GM12891 (cell line): ENCODE results near the gene SWSAP1.

Experiments used
- DNase-seq: peaks from one replicate; pipeline ENCODE4 v3.0.0; 2011; ENCODE audit warnings: low spot score; ENCODE audit not compliant: insufficient read length
- FAIRE-seq: peaks from 2 replicates; lab custom pipeline; 2011; peaks lifted over from hg19 to GRCh38; lab: Jason Lieb, UNC
- PAX5 ChIP-seq: IDR thresholded peaks from 2 replicates; pipeline ENCODE4 v1.6.1; 2011; ENCODE audit warnings: low read length, moderate library complexity, mild to moderate bottlenecking; ENCODE audit not compliant: insufficient read depth, severe bottlenecking
- POLR2A ChIP-seq: IDR thresholded peaks from 2 replicates; pipeline ENCODE4 v1.6.1; 2011; ENCODE audit warnings: low read depth, low read length, control low read depth
- POLR2AphosphoS5 ChIP-seq: IDR thresholded peaks from 2 replicates; pipeline ENCODE4 v1.6.1; 2011; ENCODE audit warnings: low read depth, low read length, control low read depth
- POU2F2 ChIP-seq: IDR thresholded peaks from 2 replicates; pipeline ENCODE4 v1.6.1; 2011; ENCODE audit warnings: low read depth, mild to moderate bottlenecking, control low read depth, low read length, moderate library complexity
- SPI1 ChIP-seq: IDR thresholded peaks from 2 replicates; pipeline ENCODE4 v1.6.1; 2011; ENCODE audit warnings: low read depth, low read length, control low read depth
- TAF1 ChIP-seq: IDR thresholded peaks from 2 replicates; pipeline ENCODE4 v1.6.1; 2011; ENCODE audit warnings: low read depth, low read length, control low read depth

The SWSAP1 gene

DNA sequence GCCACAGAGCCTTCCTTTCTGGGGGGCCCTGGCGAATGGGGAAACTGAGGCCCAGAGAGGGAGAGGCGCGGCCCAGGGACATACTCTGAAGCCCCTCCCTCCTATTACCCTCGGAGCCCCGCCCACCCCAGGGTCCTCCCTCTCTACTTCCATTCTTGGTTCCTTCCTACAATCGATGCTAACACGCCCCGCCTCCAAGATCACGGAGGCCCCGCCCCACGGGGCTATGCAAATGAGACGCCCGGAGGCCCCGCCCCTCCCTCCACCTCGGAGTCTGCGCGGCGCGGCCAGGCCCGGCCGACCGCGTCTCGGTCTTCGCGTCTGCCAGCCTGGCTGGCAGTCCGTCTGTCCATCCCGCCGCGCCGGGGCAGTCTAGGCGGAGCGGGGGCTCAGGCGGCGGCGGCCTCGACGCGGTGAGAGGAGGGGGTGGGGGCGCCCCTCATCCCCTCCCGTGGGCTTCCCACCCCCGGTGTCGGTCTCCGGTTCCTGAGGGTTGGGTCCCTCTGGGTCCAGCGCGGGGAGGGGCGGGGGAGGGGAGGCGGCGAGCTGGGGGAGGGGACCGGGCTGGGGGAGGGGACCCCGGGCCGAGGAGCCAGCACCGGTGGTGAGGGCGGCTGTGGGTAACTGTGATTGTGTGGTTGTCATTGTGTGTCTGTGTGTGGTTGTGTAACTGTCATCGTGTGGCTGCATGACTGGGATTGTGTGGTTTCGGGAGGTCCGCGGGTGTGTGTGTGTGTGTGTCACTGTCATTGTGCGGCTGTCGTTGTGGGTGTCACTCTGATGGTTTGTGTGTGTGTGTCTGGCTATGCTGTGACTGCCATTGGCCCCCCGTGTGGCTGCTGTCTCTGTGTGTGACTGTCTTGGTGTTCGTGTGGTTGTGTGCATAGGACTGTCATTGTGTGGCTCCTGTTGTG, 19.0 kb upstream of the SWSAP1 start, which contains the start of gene PLPPR2:
TSS of gene PLPPR2 (plus strand) at position 273 of the 914 bp plus-strand sequence. CDS start 2,242 bp downstream, outside the sequence.
- TF ChIP-seq SPI1 = no peak
- TF ChIP-seq POU2F2 = peak; percentile 49; the same call in 1 of the 2 replicates
- TF ChIP-seq POLR2AphosphoS5 = no peak
- TF ChIP-seq POLR2A = no peak
- peak; percentile 86 for FAIRE-seq

GRCh38 chr19:11356074-11356397, 18.4 kb upstream of the SWSAP1 start:
- no peak for FAIRE-seq
- TF ChIP-seq PAX5 (no peak), POLR2AphosphoS5 (no peak), SPI1 (no peak), POU2F2 (no peak), TAF1 (no peak), POLR2A (no peak)
- no peak for DNase-seq

More for the DNA sequence above, 19.0 kb upstream of the SWSAP1 start, which contains the start of gene PLPPR2:
- peak; percentile 66 for DNase-seq

DNA sequence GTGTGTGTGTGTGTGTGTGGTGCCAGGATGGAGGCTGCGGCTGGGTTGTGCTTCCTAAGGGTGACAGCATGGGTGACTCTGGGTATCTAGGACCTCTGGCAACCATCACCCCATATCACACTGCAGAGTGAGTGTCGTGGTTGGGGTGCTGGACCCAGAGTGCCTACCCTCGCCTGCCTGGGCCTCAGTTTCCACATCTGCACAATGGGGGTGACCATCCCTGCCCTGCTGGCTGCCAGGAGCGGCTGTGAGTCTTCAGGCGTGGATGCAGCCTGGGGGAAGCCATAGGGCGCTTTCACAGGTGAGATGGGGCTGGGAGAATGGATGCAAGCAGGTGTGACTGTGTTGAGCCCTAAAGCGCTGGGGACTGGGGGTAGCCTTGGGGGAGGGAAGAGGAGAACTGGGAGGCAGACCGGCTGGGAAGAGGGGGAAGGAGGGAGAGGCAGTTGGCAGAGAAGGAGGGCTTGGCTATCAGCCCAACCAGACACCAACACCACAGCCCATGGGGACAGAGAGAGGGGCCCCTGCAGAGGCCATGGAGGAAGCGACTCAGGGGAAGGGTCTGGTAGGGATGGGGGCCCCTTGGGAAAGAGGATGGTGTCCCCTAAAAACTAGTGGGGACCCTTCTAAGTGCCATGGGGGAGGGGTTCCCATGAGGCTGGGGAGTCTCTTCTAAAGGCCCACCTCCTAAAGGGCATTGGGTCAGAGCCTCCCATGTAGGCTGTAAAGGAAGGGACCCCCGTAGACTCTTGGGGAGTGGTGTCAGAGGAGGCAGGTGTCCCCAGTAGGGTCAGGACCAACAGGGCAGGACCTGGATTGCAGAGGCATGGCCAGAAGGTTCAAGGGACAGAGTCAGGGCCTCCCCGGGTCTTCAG, 17.6 kb upstream of the SWSAP1 start:
- FAIRE-seq (no peak), DNase-seq (no peak)
- TF ChIP-seq POLR2AphosphoS5 (no peak), POU2F2 (no peak), SPI1 (no peak)

- TF ChIP-seq POLR2A = no peak
- TF ChIP-seq SPI1 = no peak
- FAIRE-seq (no peak), DNase-seq (no peak)
These were observed 15.0 kb upstream of the SWSAP1 start for GRCh38 chr19:11359421-11359820.

DNA sequence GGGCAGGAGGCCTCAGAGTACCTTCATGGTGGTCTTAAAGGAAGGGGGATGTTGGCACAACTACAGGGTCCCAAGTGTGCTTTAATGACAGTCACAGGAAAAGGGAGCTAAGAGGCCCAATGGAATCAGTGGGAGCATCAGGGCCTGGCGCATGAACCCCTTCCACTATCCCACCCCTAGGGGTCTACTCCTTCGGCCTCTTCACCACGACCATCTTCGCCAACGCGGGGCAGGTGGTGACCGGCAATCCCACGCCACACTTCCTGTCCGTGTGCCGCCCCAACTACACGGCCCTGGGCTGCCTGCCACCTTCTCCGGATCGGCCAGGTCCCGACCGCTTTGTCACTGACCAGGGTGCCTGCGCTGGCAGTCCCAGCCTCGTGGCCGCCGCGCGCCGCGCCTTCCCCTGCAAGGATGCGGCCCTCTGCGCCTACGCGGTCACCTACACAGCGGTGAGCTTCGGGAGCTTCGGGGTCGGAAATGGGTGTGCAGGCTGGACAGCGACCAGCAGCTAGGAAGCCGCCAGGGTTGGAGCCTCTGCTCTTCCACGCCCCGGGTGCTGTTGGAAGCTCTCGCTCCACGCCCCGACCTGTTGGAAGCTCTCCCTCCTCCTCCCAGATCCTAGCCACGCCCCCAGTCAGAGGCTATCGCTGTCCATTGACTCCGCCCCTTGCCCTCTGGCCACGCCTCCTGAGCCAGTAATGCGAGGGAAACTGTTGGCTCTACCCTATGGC, 13.3 kb upstream of the SWSAP1 start:
- DNase-seq (no peak), FAIRE-seq (peak; percentile 5)
- TF ChIP-seq SPI1 = no peak
- TF ChIP-seq PAX5 = no peak
- TF ChIP-seq POLR2AphosphoS5 = no peak

DNA sequence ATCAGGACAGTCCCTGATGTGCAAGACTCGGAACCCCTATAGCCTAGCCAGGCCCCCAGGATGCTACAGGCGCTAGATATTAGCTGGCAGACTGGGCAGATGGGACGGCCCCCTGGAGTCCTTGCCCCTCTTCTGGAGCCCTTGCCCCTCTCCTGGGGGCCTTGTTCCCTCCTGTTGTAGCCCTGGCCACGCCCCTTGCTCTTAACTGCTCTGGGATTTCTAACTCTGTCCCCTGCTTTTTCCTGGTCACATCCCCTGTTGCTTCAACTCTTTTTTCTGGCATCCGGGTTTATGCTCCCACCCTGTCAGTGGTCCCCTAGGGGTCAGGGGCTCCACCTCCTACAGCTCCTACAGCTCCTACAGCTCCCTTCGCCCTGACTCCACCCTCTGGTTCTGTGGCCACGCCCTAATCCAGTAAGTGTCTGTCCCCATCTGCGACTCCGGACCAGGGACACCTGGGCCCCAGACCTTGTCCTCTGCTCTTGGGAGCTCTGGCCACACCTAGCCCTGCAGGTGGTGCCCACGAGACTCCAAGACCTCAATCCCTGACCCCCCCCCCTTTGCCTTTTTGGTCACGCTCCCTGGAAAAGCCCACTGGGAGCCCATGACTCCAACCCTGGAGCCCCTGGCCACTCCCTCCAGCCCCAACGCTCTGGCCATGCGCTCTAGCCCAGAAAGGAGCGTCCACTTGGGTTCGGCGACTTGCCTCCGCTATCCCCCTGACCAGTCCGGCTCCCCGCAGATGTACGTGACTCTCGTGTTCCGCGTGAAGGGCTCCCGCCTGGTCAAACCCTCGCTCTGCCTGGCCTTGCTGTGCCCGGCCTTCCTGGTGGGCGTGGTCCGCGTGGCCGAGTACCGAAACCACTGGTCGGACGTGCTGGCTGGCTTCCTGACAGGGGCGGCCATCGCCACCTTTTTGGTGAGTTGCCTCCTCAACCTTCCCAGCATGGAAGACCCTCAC, 12.4 kb upstream of the SWSAP1 start:
- no peak for DNase-seq
- TF ChIP-seq SPI1 (no peak), POU2F2 (no peak), PAX5 (no peak), POLR2A (no peak), TAF1 (no peak)
- FAIRE-seq = no peak

DNA sequence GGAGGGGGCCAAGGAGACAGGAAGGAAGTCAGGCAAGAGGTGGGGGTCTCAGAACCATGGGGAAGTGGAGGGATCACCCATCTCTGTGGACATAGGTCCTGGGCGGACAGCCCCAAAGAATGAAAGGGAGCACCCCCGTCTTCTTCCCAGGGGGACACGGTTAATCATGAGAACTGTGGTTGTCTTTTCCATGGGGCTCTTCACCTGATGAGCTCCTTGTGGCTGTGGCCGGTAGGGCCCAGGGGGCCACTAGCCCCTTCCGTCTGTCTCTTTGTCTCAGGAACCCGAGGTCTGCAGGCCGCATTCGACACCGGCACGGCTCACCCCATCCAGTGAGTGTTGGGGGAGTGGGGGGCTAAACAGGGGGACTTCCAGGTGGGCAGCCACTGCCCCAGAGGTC, 10.6 kb upstream of the SWSAP1 start:
- DNase-seq = no peak
- no peak for FAIRE-seq

GRCh38 chr19:11364296-11364904, 10.1 kb upstream of the SWSAP1 start:
- TF ChIP-seq POU2F2 (no peak), SPI1 (no peak), TAF1 (no peak), POLR2A (no peak)
- no peak for DNase-seq
- no peak for FAIRE-seq

More for the DNA sequence above, 10.6 kb upstream of the SWSAP1 start:
- TF ChIP-seq SPI1 (no peak), TAF1 (no peak), PAX5 (no peak), POLR2AphosphoS5 (no peak), POU2F2 (no peak), POLR2A (no peak)
